ENCODE data around the gene ITPR2.

Gene ITPR2

GRCh38 chr12:26821212-26821701 is 11.7 kb downstream of the ITPR2 start:
- peak; percentile 47 for DNase-seq (ENCODE audit: low read depth)

GRCh38 chr12:26818636-26819035 is 14.4 kb downstream of the ITPR2 start:
- DNase-seq (ENCODE audit: low read depth) = no peak

GRCh38 chr12:26818201-26818600 is 14.8 kb downstream of the ITPR2 start:
- no peak for DNase-seq (ENCODE audit: low read depth)

GRCh38 chr12:26817183-26817591 is 15.8 kb downstream of the ITPR2 start:
- no peak for DNase-seq (ENCODE audit: low read depth)

GRCh38 chr12:26813812-26814211 is 19.2 kb downstream of the ITPR2 start:
- DNase-seq (ENCODE audit: low read depth) = no peak

GRCh38 chr12:26810330-26810729 is 22.7 kb downstream of the ITPR2 start:
- peak; percentile 58 for DNase-seq (ENCODE audit: low read depth)

- DNase-seq (ENCODE audit: low read depth) = no peak
Measured at GRCh38 chr12:26809611-26810285, 23.2 kb downstream of the ITPR2 start.

- no peak for DNase-seq (ENCODE audit: low read depth)
Measured at GRCh38 chr12:26808766-26809476, 24.1 kb downstream of the ITPR2 start.

GRCh38 chr12:26807292-26807691 is 25.7 kb downstream of the ITPR2 start:
- no peak for DNase-seq (ENCODE audit: low read depth)

GRCh38 chr12:26806556-26806955 is 26.4 kb downstream of the ITPR2 start:
- no peak for DNase-seq (ENCODE audit: low read depth)

- no peak for DNase-seq (ENCODE audit: low read depth)
Measured at GRCh38 chr12:26805401-26805971, 27.5 kb downstream of the ITPR2 start.

- DNase-seq (ENCODE audit: low read depth) = no peak
Measured at GRCh38 chr12:26803552-26803951, 29.4 kb downstream of the ITPR2 start.

GRCh38 chr12:26801486-26801885 is 31.5 kb downstream of the ITPR2 start:
- DNase-seq (ENCODE audit: low read depth) = no peak

GRCh38 chr12:26800858-26801257 is 32.1 kb downstream of the ITPR2 start:
- no peak for DNase-seq (ENCODE audit: low read depth)

- no peak for DNase-seq (ENCODE audit: low read depth)
Measured at GRCh38 chr12:26800347-26800746, 32.6 kb downstream of the ITPR2 start.

GRCh38 chr12:26799741-26800140 is 33.3 kb downstream of the ITPR2 start:
- DNase-seq (ENCODE audit: low read depth) = no peak

GRCh38 chr12:26798640-26799039 is 34.4 kb downstream of the ITPR2 start:
- DNase-seq (ENCODE audit: low read depth) = no peak

- no peak for DNase-seq (ENCODE audit: low read depth)
Measured at GRCh38 chr12:26798023-26798422, 35.0 kb downstream of the ITPR2 start.

- no peak for DNase-seq (ENCODE audit: low read depth)
Measured at GRCh38 chr12:26795910-26796309, 37.1 kb downstream of the ITPR2 start.

- DNase-seq (ENCODE audit: low read depth) = peak; percentile 37
Measured at GRCh38 chr12:26791301-26791791, 41.6 kb downstream of the ITPR2 start.

- no peak for DNase-seq (ENCODE audit: low read depth)
Measured at GRCh38 chr12:26790645-26790994, 42.4 kb downstream of the ITPR2 start.

- peak; percentile 45 for DNase-seq (ENCODE audit: low read depth)
Measured at GRCh38 chr12:26789731-26790644, 43.0 kb downstream of the ITPR2 start.

Measured in GM04504 (cell line).